Muscle layer of duodenum (tissue), 2 donors: ENCODE data around the gene P3H1.
"Not testable (repeated sequence)": the region's sequence is repeated elsewhere in the genome, so short reads cannot be mapped to it uniquely, and the experiment has no call there.

Source experiments
- H3K27ac ChIP-seq: one replicate; pipeline ENCODE4 v1.7.0; 2013; ENCODE audit warnings: mild to moderate bottlenecking, low read length
- H3K27me3 ChIP-seq: one replicate; pipeline ENCODE4 v1.7.0; 2013; ENCODE audit warnings: low read depth, mild to moderate bottlenecking, control low read depth, low read length
- H3K36me3 ChIP-seq, 2 donors: one replicate each; pipeline ENCODE4 v1.7.0; 2013; ENCODE audit warnings: low read length in 2 of 2, control low read depth in 1 of 2, mild to moderate bottlenecking in 1 of 2; ENCODE audit not compliant: insufficient read depth in 2 of 2, control insufficient read depth in 1 of 2
- H3K4me1 ChIP-seq, 2 donors: one replicate each; pipeline ENCODE4 v1.7.0; 2013; ENCODE audit warnings: low read length in 2 of 2, mild to moderate bottlenecking in 2 of 2, control low read depth in 1 of 2, moderate library complexity in 1 of 2; ENCODE audit not compliant: insufficient read depth in 2 of 2, control insufficient read depth in 1 of 2
- H3K4me3 ChIP-seq, 2 donors: one replicate each; pipeline ENCODE4 v1.7.0; 2013; ENCODE audit warnings: low read length in 2 of 2, low read depth in 1 of 2, mild to moderate bottlenecking in 1 of 2
- H3K9me3 ChIP-seq, 2 donors: one replicate each; pipeline ENCODE4 v1.7.0; 2013; ENCODE audit warnings: low read length in 2 of 2, control low read depth in 1 of 2, mild to moderate bottlenecking in 1 of 2; ENCODE audit not compliant: control insufficient read depth in 1 of 2
- donor health status: healthy.

Gene P3H1

DNA sequence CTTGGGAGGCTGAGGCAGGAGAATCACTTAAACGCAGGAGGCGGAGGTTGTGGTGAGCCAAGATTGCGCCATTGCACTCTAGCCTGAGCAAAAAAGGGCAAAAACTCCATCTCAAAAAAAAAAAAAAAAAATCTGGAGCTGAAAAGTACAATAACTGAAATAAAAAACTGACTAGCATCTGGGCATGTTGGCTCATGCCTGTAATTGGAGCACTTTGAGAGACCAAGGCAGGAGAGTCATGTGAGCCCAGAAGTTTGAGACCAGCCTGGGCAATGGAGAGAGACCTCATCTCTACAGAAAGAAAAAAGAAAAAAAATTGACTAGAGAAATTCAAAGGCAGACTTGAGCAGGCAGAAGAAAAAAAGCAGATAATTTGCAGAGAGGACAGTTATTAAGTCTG is 44.9 kb downstream of the P3H1 start:
- Histone ChIP-seq H3K4me1 (no peaks in the 10 kb centered on the region), H3K27ac (no peak overlapping the region), H3K4me3 (no peak overlapping the region), H3K27me3 (no peaks in the 10 kb centered on the region), H3K36me3 (peaks cover 0 to 5% of the 10 kb centered on the region in 2 donors), H3K9me3 (no peaks in the 10 kb centered on the region)

DNA sequence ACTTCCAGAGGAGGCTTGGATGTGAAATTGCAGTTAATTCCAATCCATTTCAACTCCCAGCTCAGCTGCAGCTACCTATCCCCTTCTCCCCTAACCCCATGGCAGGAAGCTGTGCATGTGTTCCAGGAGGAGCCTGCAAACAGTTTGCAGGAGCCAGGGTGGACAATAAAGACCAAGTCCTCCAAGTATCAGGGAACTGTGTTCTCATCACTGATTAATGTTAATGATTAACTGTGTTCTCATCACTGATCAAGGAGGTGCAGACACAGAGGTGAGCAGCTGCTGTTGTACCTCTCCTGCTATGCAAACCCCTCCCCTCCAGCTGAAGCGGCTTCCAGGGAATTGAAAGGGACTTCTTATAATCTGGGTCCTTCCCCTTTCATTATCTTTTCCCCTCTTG is 46.0 kb downstream of the P3H1 start:
- Histone ChIP-seq H3K27me3 (no peaks in the 10 kb centered on the region), H3K27ac (no peak overlapping the region), H3K4me3 (no peak overlapping the region), H3K4me1 (no peaks in the 10 kb centered on the region), H3K36me3 (peaks cover 0 to 5% of the 10 kb centered on the region in 2 donors), H3K9me3 (no peaks in the 10 kb centered on the region)

DNA sequence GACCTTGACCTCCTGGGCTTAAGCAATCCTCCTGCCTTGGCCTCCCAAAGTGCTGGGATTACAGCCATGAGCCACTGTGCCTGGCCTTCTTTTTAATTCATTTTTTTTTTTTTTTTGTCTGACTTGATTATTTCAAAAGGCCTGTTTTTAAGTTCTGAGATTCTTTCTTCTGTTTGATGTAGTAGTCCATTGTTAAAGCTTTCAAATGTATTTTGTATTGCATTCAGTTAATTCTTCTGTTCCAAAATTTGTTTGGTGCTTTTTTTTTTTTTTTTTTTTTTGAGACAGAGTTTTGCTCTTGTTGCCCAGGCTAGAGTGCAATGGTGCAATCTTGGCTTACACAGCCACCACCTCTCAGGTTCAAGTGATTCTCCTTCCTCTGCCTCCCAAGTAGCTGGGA is 52.4 kb downstream of the P3H1 start:
- not testable (repeated sequence) for H3K9me3 ChIP-seq, H3K27me3 ChIP-seq, H3K4me3 ChIP-seq, H3K27ac ChIP-seq, H3K4me1 ChIP-seq
- peaks cover 0 to 28% of the 10 kb centered on the region in 2 donors for H3K36me3 ChIP-seq

DNA sequence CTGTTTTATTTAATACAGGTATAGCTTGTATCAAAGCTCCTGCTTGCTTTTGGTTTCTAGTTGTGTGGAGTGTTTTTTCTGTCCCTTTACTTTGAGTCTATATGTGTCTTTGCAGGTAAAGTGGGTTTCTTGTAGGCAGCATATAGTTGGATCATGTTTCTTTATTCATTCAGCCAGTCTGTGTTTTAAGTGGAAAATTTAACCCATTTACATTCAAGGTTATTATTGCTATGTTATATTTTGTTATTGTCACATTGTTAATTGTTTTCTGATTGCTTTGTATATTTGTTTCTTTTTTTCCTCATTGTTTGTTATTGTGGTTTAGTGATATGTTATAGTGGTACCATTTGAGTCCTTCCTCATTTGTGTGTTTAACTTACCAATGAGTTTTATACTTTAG is 53.5 kb downstream of the P3H1 start:
- Histone ChIP-seq H3K27me3 (no peaks in the 10 kb centered on the region), H3K4me3 (no peak overlapping the region), H3K27ac (no peak overlapping the region), H3K9me3 (peaks cover 4 to 7% of the 10 kb centered on the region in 2 donors), H3K4me1 (no peaks in the 10 kb centered on the region), H3K36me3 (peaks cover 0 to 32% of the 10 kb centered on the region in 2 donors)

DNA sequence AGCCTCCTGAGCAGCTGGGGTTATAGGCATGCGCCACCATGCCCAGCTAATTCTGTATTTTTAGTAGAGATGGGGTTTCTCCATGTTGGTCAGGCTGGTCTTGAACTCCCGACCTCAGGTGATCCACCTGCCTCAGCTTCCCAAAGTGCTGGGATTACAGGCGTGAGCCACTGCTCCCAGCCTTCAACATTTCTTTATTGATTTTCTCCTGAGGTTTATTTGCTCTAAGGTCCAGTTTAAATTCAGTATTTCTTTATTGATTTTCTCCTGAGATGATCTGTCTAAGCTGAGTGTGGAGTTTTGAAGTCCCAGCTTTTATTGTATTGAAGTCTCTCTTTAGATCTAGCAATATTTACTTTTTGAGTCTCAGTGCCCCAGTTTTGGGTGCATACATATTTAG is 54.0 kb downstream of the P3H1 start:
- H3K36me3 ChIP-seq: peaks cover 0 to 33% of the 10 kb centered on the region in 2 donors
- not testable (repeated sequence) for H3K27ac ChIP-seq, H3K4me1 ChIP-seq, H3K9me3 ChIP-seq, H3K4me3 ChIP-seq, H3K27me3 ChIP-seq

DNA sequence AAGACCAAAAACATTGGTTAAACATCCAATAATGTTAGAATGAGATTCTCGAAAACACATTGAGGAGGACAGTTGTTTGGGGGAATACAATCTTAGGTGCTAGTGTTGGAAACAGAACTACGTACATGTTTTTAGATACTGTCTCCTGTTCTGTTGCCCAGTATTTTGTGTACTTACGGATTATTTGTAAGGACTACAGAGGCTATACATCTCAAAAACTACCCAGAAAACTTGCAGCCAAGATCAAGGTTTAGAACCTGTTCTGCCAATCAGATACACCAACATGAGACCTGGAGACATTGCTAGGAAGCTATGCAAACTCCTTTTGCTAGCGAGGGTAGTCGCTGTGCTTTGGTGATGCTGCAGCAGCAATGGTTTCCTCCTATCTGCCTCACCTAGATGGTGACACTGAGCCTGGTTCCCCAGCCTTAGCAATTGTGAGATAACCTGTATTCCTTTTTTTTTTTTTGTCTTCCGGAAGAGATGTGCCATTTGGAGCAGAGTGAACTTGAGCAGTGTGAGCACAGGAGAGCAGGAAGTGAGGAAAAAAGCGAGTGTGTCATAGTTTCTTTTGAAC is 62.9 kb downstream of the P3H1 start:
- H3K4me1 ChIP-seq: no peaks in the 10 kb centered on the region
- H3K9me3 ChIP-seq: no peaks in the 10 kb centered on the region
- no peak overlapping the region for H3K27ac ChIP-seq
- no peaks in the 10 kb centered on the region for H3K27me3 ChIP-seq
- H3K36me3 ChIP-seq: peaks cover 53 to 79% of the 10 kb centered on the region in 2 donors
- no peak overlapping the region for H3K4me3 ChIP-seq

DNA sequence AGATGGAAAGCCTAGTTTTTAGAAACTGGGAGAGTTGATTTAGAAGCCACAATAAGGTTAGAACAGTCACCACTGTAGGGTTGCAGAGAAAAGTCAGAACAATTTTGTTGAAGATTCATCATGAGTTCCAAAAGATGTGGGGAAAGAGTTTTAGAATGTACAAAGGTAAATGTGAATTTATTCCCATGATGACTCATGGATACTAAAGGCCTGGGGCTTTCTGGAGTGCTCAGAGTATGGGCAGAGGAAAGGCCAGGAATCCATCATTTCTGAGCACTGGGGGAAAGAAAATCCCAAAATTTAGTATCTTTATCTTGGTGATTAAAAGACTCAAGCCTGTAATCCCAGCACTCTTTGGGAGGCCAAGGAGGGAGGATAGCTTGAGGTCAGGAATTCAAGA is 66.8 kb downstream of the P3H1 start:
- H3K27me3 ChIP-seq: no peaks in the 10 kb centered on the region
- H3K4me3 ChIP-seq: no peak overlapping the region
- no peaks in the 10 kb centered on the region for H3K9me3 ChIP-seq
- H3K27ac ChIP-seq: no peak overlapping the region
- no peaks in the 10 kb centered on the region for H3K4me1 ChIP-seq
- peaks cover 74 to 79% of the 10 kb centered on the region in 2 donors for H3K36me3 ChIP-seq

DNA sequence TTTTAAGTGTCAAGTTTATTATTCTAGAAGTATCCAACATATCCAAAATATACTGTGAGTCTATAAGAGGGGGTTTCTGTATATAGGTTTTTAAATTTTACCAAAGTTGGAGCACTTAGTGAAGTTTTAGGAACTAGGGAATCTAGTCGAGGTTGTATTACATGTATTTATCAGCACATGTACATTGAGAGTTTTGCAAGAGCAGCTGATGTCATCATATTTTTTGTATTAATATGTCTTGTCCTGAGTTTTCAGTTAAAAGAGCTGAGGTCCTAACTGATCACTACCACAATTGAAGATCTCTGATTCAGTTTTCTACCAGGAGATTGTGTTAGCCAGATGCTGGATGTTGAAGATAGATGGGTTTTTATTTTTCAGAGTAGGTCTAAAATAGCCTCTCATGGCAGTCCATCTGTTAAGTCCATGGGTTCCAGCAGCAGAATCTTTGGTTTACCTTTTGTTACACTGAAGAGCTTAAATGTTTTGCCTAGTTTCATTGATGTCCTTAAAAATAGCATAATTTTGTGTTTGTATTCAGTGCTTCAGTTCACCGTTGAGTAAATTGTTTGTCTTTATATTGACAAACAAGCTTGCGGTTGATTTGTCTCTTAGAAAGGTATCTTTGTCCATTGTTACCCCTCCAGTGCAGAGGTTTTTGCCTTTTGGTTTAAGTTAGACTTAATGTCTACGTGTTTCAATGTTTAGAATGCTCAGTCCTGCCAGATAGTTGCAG is 68.6 kb downstream of the P3H1 start:
- H3K4me1 ChIP-seq: peaks cover 0 to 3% of the 10 kb centered on the region in 2 donors
- no peak overlapping the region for H3K27ac ChIP-seq
- no peaks in the 10 kb centered on the region for H3K9me3 ChIP-seq
- no peaks in the 10 kb centered on the region for H3K27me3 ChIP-seq
- H3K4me3 ChIP-seq: no peak overlapping the region
- peaks cover 63 to 68% of the 10 kb centered on the region in 2 donors for H3K36me3 ChIP-seq
